ENCODE results near the gene SLC22A2. TPM values are rescaled to one million over a fixed set of nuclear protein-coding genes. Genes with fewer than 3 reads are reported as not detected.

SLC22A2 gene
- total RNA-seq, 1 donor from 2014 or later = not detected

- Mint-ChIP-seq H3K27ac (no peak overlapping the region), H3K36me3 (no peaks in the 10 kb centered on the region), H3K4me3 (no peak overlapping the region), H3K4me1 (peaks cover 3% of the 10 kb centered on the region), H3K9me3 (peaks cover 6% of the 10 kb centered on the region), H3K27me3 (ENCODE audit: insufficient read depth, low read depth) (no peaks in the 10 kb centered on the region)
- Histone ChIP-seq H3F3A (ENCODE audit: low read depth) (no peaks in the 10 kb centered on the region), H3K4me1 (no peaks in the 10 kb centered on the region), H4K20me1 (ENCODE audit: low read depth) (no peaks in the 10 kb centered on the region), H3K4me2 (no peak overlapping the region), H2AFZ (replicated peaks) (no peak overlapping the region), H3K4me3 (no peak overlapping the region), H3K9ac (no peak overlapping the region), H3K36me3 (no peaks in the 10 kb centered on the region), H3K27ac (no peak overlapping the region), H3K9me3 (ENCODE audit: low read depth) (no peaks in the 10 kb centered on the region), H3K79me2 (ENCODE audit: low read depth) (no peaks in the 10 kb centered on the region), H3K27me3 (no peaks in the 10 kb centered on the region)
- TF ChIP-seq EZH2phosphoT487 (IDR thresholded peaks at IDR 0.05) = no peak
- TF ChIP-seq EZH2 (IDR thresholded peaks at IDR 0.05) = no peak
- no peak for TF ChIP-seq CTCF (IDR thresholded peaks at IDR 0.05)
- no peak for DNase-seq (ENCODE audit: low spot score)
Observed at GRCh38 chr6:160203076-160203475, 55.5 kb downstream of the SLC22A2 start.

GRCh38 chr6:160202411-160202810 is 56.2 kb downstream of the SLC22A2 start:
- Mint-ChIP-seq H3K36me3 (no peaks in the 10 kb centered on the region), H3K27me3 (ENCODE audit: insufficient read depth, low read depth) (no peaks in the 10 kb centered on the region), H3K9me3 (peaks cover 2% of the 10 kb centered on the region), H3K4me1 (peaks cover 3% of the 10 kb centered on the region), H3K4me3 (no peak overlapping the region), H3K27ac (no peak overlapping the region)
- H2AFZ ChIP-seq (replicated peaks) = no peak overlapping the region
- H3K27me3 ChIP-seq = no peaks in the 10 kb centered on the region
- H3K4me2 ChIP-seq = no peak overlapping the region
- no peaks in the 10 kb centered on the region for H3K36me3 ChIP-seq
- H3F3A ChIP-seq (ENCODE audit: low read depth) = no peaks in the 10 kb centered on the region
- H3K9me3 ChIP-seq (ENCODE audit: low read depth) = no peaks in the 10 kb centered on the region
- H3K79me2 ChIP-seq (ENCODE audit: low read depth) = no peaks in the 10 kb centered on the region
- no peak overlapping the region for H3K9ac ChIP-seq
- DNase-seq (ENCODE audit: low spot score) = no peak
- no peaks in the 10 kb centered on the region for H4K20me1 ChIP-seq (ENCODE audit: low read depth)
- no peak overlapping the region for H3K4me3 ChIP-seq
- no peaks in the 10 kb centered on the region for H3K4me1 ChIP-seq
- H3K27ac ChIP-seq = no peak overlapping the region
- no peak for TF ChIP-seq CTCF (IDR thresholded peaks at IDR 0.05)
- TF ChIP-seq EZH2 (IDR thresholded peaks at IDR 0.05) = no peak
- no peak for TF ChIP-seq EZH2phosphoT487 (IDR thresholded peaks at IDR 0.05)

GRCh38 chr6:160201061-160201460 is 57.6 kb downstream of the SLC22A2 start:
- no peaks in the 10 kb centered on the region for H3F3A ChIP-seq (ENCODE audit: low read depth)
- no peaks in the 10 kb centered on the region for H4K20me1 ChIP-seq (ENCODE audit: low read depth)
- Mint-ChIP-seq H3K27me3 (ENCODE audit: insufficient read depth, low read depth) (peaks cover 2% of the 10 kb centered on the region), H3K4me3 (no peak overlapping the region), H3K4me1 (peaks cover 3% of the 10 kb centered on the region), H3K9me3 (peaks cover 1% of the 10 kb centered on the region), H3K36me3 (no peaks in the 10 kb centered on the region), H3K27ac (no peak overlapping the region)
- no peak overlapping the region for H3K4me3 ChIP-seq
- H3K9me3 ChIP-seq (ENCODE audit: low read depth) = no peaks in the 10 kb centered on the region
- no peaks in the 10 kb centered on the region for H3K4me1 ChIP-seq
- no peaks in the 10 kb centered on the region for H3K27me3 ChIP-seq
- H3K79me2 ChIP-seq (ENCODE audit: low read depth) = no peaks in the 10 kb centered on the region
- DNase-seq (ENCODE audit: low spot score) = no peak
- H3K9ac ChIP-seq = no peak overlapping the region
- no peaks in the 10 kb centered on the region for H3K36me3 ChIP-seq
- H2AFZ ChIP-seq (replicated peaks) = no peak overlapping the region
- no peak overlapping the region for H3K4me2 ChIP-seq
- TF ChIP-seq EZH2phosphoT487 (IDR thresholded peaks at IDR 0.05) = no peak
- no peak for TF ChIP-seq CTCF (IDR thresholded peaks at IDR 0.05)
- no peak for TF ChIP-seq EZH2 (IDR thresholded peaks at IDR 0.05)
- no peak overlapping the region for H3K27ac ChIP-seq
